ENCODE data around the gene TUFT1.

Gene TUFT1, protein sequence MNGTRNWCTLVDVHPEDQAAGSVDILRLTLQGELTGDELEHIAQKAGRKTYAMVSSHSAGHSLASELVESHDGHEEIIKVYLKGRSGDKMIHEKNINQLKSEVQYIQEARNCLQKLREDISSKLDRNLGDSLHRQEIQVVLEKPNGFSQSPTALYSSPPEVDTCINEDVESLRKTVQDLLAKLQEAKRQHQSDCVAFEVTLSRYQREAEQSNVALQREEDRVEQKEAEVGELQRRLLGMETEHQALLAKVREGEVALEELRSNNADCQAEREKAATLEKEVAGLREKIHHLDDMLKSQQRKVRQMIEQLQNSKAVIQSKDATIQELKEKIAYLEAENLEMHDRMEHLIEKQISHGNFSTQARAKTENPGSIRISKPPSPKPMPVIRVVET
- long read RNA-seq, transcript TUFT1-202 (12 exons, 3,033 nt) = major isoform, 6 of 8 reads
- long read RNA-seq, partial matches to known transcripts = 0 of 8 reads
- long read RNA-seq, other reads (novel, unspliced or antisense) = 2 of 8 reads

DNA sequence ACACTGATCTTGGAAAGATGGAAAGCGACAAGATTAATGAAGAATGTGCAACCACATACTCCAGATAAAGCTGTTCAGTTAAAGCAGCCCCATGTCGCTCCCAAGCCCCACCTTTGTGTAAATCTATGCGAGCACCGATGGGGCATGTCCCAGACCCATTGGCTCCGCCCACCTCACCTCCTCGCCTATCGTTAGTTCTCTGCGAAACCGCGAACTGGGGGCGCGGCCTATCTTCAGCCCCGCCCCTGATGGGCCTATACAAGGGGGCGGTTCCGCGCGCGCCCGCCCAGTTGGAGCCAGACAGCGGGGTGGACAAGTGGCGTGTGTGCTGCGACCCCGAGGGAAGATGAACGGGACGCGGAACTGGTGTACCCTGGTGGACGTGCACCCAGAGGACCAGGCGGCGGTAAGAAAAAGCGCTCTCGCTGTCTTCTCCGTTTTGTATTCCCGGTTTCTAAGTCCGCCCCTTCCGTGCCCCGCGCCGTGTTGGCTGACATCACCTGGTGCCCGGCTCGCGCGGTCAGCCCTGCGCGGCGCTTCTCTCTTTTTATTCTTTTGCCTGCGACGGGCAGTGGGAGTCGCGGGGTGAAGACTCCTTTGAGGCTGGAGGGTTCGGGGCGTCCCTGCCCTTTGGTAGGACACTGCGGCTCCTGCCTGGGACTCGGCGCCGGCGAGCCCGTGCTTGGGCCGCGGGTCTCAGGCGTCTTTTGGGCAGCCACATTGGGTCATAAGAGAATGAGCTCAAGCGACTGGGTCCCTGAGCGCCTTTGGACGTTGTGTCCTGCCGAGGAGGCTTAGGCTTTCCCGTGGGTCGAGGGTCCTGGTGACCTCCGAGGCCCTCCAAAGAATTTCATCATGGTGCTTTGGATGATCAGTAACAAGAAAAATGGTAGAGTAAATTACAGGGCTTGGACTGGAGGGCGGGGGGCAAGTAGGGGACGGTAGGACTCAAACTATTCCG lies at the start of gene TUFT1:
Gene TUFT1 (plus strand): TSS at position 289 of the 961 bp plus-strand sequence. CDS start 58 bp downstream, at position 347.
- TF ChIP-seq POLR2AphosphoS5 (IDR thresholded peaks at IDR 0.05; ENCODE audit: low read depth) = peak; percentile 38; the same call in 1 of the 2 replicates
- TF ChIP-seq, protein P1, sequence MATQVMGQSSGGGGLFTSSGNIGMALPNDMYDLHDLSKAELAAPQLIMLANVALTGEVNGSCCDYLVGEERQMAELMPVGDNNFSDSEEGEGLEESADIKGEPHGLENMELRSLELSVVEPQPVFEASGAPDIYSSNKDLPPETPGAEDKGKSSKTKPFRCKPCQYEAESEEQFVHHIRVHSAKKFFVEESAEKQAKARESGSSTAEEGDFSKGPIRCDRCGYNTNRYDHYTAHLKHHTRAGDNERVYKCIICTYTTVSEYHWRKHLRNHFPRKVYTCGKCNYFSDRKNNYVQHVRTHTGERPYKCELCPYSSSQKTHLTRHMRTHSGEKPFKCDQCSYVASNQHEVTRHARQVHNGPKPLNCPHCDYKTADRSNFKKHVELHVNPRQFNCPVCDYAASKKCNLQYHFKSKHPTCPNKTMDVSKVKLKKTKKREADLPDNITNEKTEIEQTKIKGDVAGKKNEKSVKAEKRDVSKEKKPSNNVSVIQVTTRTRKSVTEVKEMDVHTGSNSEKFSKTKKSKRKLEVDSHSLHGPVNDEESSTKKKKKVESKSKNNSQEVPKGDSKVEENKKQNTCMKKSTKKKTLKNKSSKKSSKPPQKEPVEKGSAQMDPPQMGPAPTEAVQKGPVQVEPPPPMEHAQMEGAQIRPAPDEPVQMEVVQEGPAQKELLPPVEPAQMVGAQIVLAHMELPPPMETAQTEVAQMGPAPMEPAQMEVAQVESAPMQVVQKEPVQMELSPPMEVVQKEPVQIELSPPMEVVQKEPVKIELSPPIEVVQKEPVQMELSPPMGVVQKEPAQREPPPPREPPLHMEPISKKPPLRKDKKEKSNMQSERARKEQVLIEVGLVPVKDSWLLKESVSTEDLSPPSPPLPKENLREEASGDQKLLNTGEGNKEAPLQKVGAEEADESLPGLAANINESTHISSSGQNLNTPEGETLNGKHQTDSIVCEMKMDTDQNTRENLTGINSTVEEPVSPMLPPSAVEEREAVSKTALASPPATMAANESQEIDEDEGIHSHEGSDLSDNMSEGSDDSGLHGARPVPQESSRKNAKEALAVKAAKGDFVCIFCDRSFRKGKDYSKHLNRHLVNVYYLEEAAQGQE (IDR thresholded peaks at IDR 0.05; ENCODE audit: insufficient replicate concordance, low read depth) = no peak
- DNase-seq (ENCODE audit: low read depth in 1 of 2, low spot score in 1 of 2) = peak; percentile 80 to 94
- Histone ChIP-seq H3K27me3 (ENCODE audit: insufficient read depth, poor library complexity, severe bottlenecking) (no peaks in the 10 kb centered on the region), H3K4me3 (replicated peaks; ENCODE audit: insufficient read depth, low read length) (peak within 1 kb of the TSS; percentile 77), H3K27ac (replicated peaks) (peak within 1 kb of the TSS; percentile 73)

DNA sequence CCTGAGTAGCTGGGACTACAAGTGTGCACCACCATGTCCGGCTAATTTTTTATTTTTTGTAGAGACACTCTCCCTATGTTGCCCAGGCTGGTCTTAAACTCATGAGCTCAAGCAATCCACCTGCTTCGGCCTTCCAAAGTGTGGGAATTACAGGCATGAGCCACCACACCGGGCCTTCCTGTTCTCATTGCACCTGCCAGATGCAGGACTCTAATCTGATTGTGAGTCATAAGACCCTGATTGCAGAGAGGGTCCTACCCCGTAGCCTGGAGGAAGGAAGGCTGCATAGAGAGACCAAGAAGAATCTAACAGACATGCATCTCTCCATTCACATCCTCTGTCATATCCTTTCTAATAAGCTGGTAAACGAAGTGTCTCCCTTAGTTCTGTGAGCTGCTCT lies 48.5 kb upstream of the TUFT1 start:
- Histone ChIP-seq H3K27me3 (ENCODE audit: insufficient read depth, poor library complexity, severe bottlenecking) (no peaks in the 10 kb centered on the region), H3K27ac (replicated peaks) (no peak overlapping the region), H3K4me3 (replicated peaks; ENCODE audit: insufficient read depth, low read length) (no peak overlapping the region)
- TF ChIP-seq SPI1 (IDR thresholded peaks at IDR 0.05; ENCODE audit: borderline replicate concordance, low read depth) = no peak
- TF ChIP-seq, protein P2, sequence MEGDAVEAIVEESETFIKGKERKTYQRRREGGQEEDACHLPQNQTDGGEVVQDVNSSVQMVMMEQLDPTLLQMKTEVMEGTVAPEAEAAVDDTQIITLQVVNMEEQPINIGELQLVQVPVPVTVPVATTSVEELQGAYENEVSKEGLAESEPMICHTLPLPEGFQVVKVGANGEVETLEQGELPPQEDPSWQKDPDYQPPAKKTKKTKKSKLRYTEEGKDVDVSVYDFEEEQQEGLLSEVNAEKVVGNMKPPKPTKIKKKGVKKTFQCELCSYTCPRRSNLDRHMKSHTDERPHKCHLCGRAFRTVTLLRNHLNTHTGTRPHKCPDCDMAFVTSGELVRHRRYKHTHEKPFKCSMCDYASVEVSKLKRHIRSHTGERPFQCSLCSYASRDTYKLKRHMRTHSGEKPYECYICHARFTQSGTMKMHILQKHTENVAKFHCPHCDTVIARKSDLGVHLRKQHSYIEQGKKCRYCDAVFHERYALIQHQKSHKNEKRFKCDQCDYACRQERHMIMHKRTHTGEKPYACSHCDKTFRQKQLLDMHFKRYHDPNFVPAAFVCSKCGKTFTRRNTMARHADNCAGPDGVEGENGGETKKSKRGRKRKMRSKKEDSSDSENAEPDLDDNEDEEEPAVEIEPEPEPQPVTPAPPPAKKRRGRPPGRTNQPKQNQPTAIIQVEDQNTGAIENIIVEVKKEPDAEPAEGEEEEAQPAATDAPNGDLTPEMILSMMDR (IDR thresholded peaks at IDR 0.05; ENCODE audit: insufficient read depth, low read length) = no peak
- TF ChIP-seq, protein P1 (IDR thresholded peaks at IDR 0.05; ENCODE audit: insufficient replicate concordance, low read depth) = no peak
- TF ChIP-seq POLR2AphosphoS5 (IDR thresholded peaks at IDR 0.05; ENCODE audit: low read depth) = no peak
- no peak for TF ChIP-seq GABPA (IDR thresholded peaks at IDR 0.05; ENCODE audit: low read depth)
- DNase-seq (ENCODE audit: low read depth in 1 of 2, low spot score in 1 of 2) = no peak

DNA sequence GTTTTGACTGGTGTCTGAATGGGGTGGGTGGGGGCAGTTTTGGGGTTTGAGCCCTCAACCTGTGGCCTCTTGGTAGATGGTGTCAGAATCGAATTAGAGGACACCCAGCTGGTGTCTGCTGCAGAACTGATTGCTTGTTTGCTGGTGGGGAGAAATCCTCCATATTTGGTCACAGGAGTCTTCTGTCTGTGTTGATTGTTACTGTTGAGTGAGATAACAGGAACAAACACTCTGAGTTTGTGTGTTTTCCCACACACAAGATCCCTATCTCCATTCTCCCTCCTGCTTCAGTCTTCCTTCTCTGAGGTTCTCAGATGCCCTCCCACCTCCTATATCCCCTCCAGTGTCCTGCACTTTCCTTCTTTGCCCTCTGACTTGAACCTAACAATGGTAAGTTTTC lies 48.0 kb upstream of the TUFT1 start:
- Histone ChIP-seq H3K27me3 (ENCODE audit: insufficient read depth, poor library complexity, severe bottlenecking) (no peaks in the 10 kb centered on the region), H3K4me3 (replicated peaks; ENCODE audit: insufficient read depth, low read length) (no peak overlapping the region), H3K27ac (replicated peaks) (no peak overlapping the region)
- no peak for DNase-seq (ENCODE audit: low read depth in 1 of 2, low spot score in 1 of 2)
- no peak for TF ChIP-seq POLR2AphosphoS5 (IDR thresholded peaks at IDR 0.05; ENCODE audit: low read depth)
- TF ChIP-seq, protein P2 (IDR thresholded peaks at IDR 0.05; ENCODE audit: insufficient read depth, low read length) = no peak
- TF ChIP-seq GABPA (IDR thresholded peaks at IDR 0.05; ENCODE audit: low read depth) = no peak
- TF ChIP-seq, protein P1 (IDR thresholded peaks at IDR 0.05; ENCODE audit: insufficient replicate concordance, low read depth) = no peak
- no peak for TF ChIP-seq SPI1 (IDR thresholded peaks at IDR 0.05; ENCODE audit: borderline replicate concordance, low read depth)

All from HL-60 (cell line).